ENCODE measurements around the gene LYRM2.
A peak's percentile ranks its signal among the peaks of the same experiment; 100 is the strongest.
"Not testable (repeated sequence)": the region's sequence is repeated elsewhere in the genome, so short reads cannot be mapped to it uniquely, and the experiment has no call there.

Gene LYRM2

GRCh38 chr6:89644864-89645263 lies 6.3 kb upstream of the LYRM2 start:
- no peak for DNase-seq

GRCh38 chr6:89643406-89643805 lies 4.9 kb upstream of the LYRM2 start:
- no peak for DNase-seq

- DNase-seq, result no peak
Measured at GRCh38 chr6:89642956-89643355, 4.4 kb upstream of the LYRM2 start.

- DNase-seq, result not testable (repeated sequence)
Measured at GRCh38 chr6:89641581-89641980, 3.0 kb upstream of the LYRM2 start.

GRCh38 chr6:89640804-89641203 lies 2.3 kb upstream of the LYRM2 start:
- no peak for DNase-seq

- DNase-seq, result no peak
Measured at GRCh38 chr6:89637960-89638319, 607 bp downstream of the LYRM2 start.

GRCh38 chr6:89636412-89636811 lies 2.1 kb downstream of the LYRM2 start:
- not testable (repeated sequence) for DNase-seq

GRCh38 chr6:89630488-89630887 lies 8.1 kb downstream of the LYRM2 start:
- DNase-seq, result no peak

GRCh38 chr6:89623749-89624148 lies 14.8 kb downstream of the LYRM2 start:
- no peak for DNase-seq

- DNase-seq, result no peak
Measured at GRCh38 chr6:89619567-89619966, 19.0 kb downstream of the LYRM2 start.

GRCh38 chr6:89618026-89618425 lies 20.5 kb downstream of the LYRM2 start:
- no peak for DNase-seq

- DNase-seq, result no peak
Measured at GRCh38 chr6:89616531-89616930, 22.0 kb downstream of the LYRM2 start.

GRCh38 chr6:89615882-89616281 lies 22.7 kb downstream of the LYRM2 start:
- no peak for DNase-seq

GRCh38 chr6:89613790-89614189 lies 24.8 kb downstream of the LYRM2 start:
- no peak for DNase-seq

- no peak for DNase-seq
Measured at GRCh38 chr6:89612121-89612520, 26.4 kb downstream of the LYRM2 start.

GRCh38 chr6:89611666-89612065 lies 26.9 kb downstream of the LYRM2 start:
- no peak for DNase-seq

GRCh38 chr6:89610149-89610642 lies 28.4 kb downstream of the LYRM2 start:
- peak; percentile 40 for DNase-seq

GRCh38 chr6:89605861-89606260 lies 32.7 kb downstream of the LYRM2 start:
- no peak for DNase-seq

GRCh38 chr6:89604653-89605052 lies 33.9 kb downstream of the LYRM2 start:
- no peak for DNase-seq

- DNase-seq, result no peak
Measured at GRCh38 chr6:89602166-89602565, 36.4 kb downstream of the LYRM2 start.

- DNase-seq, result no peak
Measured at GRCh38 chr6:89599727-89600126, 38.8 kb downstream of the LYRM2 start.

GRCh38 chr6:89597988-89598387 lies 40.6 kb downstream of the LYRM2 start:
- DNase-seq, result no peak

GRCh38 chr6:89597372-89597771 lies 41.2 kb downstream of the LYRM2 start:
- no peak for DNase-seq

- no peak for DNase-seq
Measured at GRCh38 chr6:89596484-89596883, 42.1 kb downstream of the LYRM2 start.

- no peak for DNase-seq
Measured at GRCh38 chr6:89596056-89596455, 42.5 kb downstream of the LYRM2 start.

- no peak for DNase-seq
Measured at GRCh38 chr6:89591745-89592144, 46.8 kb downstream of the LYRM2 start.

All from NK-92 treated with Interleukin-12 subunit alpha and Interleukin-12 subunit beta, amount 100 ng/mL, for 24 hours (cell line).